OCI-LY1 (cell line): ENCODE data around the gene CNST.

Experiments
- H2AFZ ChIP-seq: fragments of 200-600 bp; sonication (generic), shearing (Covaris generic); 2 replicates; pipeline ENCODE4 v1.6.0; 2014; ENCODE audit warnings: antibody characterized with exemption, mild to moderate bottlenecking, low read length
- H3F3A ChIP-seq: fragments of 200-600 bp; sonication (generic), shearing (Covaris generic); 2 replicates; pipeline ENCODE4 v1.6.0; 2014; ENCODE audit warnings: mild to moderate bottlenecking, antibody characterized with exemption, low read length, moderate library complexity; ENCODE audit not compliant: insufficient read depth
- H3K27ac ChIP-seq: fragments of 200-600 bp; sonication (generic); 2 replicates; pipeline ENCODE4 v1.5.1; 2014; ENCODE audit warnings: low read length, mixed run types, mild to moderate bottlenecking, low read depth; ENCODE audit not compliant: poor library complexity, severe bottlenecking
- H3K27me3 ChIP-seq: fragments of 200-600 bp; sonication (generic); 2 replicates; pipeline ENCODE4 v1.6.0; 2014; ENCODE audit warnings: antibody characterized with exemption, mild to moderate bottlenecking, low read length, moderate library complexity; ENCODE audit not compliant: insufficient read depth
- H3K36me3 ChIP-seq: fragments of 200-600 bp; sonication (generic); 2 replicates; pipeline ENCODE4 v1.6.1; 2014; ENCODE audit warnings: mild to moderate bottlenecking, antibody characterized with exemption, low read length, moderate library complexity, mixed read lengths; ENCODE audit not compliant: insufficient read depth
- H3K4me1 ChIP-seq: fragments of 200-600 bp; sonication (generic); 2 replicates; pipeline ENCODE4 v1.5.1; 2014; ENCODE audit warnings: mild to moderate bottlenecking, low read length, moderate library complexity; ENCODE audit not compliant: insufficient read depth, severe bottlenecking
- H3K4me2 ChIP-seq: fragments of 200-600 bp; sonication (generic), shearing (Covaris generic); 2 replicates; pipeline ENCODE4 v1.6.1; 2014; ENCODE audit warnings: low read length
- H3K4me3 ChIP-seq: fragments of 200-600 bp; sonication (generic); 2 replicates; pipeline ENCODE4 v1.5.1; 2014; ENCODE audit warnings: low read length, low read depth, mild to moderate bottlenecking, mixed read lengths; ENCODE audit not compliant: poor library complexity, severe bottlenecking
- H3K79me2 ChIP-seq: fragments of 200-600 bp; shearing (Covaris generic); 2 replicates; pipeline ENCODE4 v1.6.1; 2016; ENCODE audit warnings: mixed run types, low read length, mixed read lengths; ENCODE audit not compliant: insufficient read depth
- H3K9ac ChIP-seq: fragments of 200-600 bp; sonication (generic), shearing (Covaris generic); 2 replicates; pipeline ENCODE4 v1.6.1; 2014; ENCODE audit warnings: mild to moderate bottlenecking, low read length, mixed read lengths
- H3K9me2 ChIP-seq: fragments of 200-600 bp; sonication (generic), shearing (Covaris generic); 2 replicates; pipeline ENCODE4 v1.6.1; 2014; ENCODE audit warnings: low read depth, mild to moderate bottlenecking, low read length, mixed read lengths
- H3K9me3 ChIP-seq: fragments of 200-600 bp; shearing (Covaris generic); 2 replicates; pipeline ENCODE4 v1.6.1; 2014; ENCODE audit warnings: low read length, mixed read lengths
- H4K20me1 ChIP-seq: fragments of 200-600 bp; sonication (generic), shearing (Covaris generic); 2 replicates; pipeline ENCODE4 v1.6.0; 2016; ENCODE audit warnings: mild to moderate bottlenecking, low read length; ENCODE audit not compliant: insufficient read depth
- CTCF ChIP-seq: fragments of 200-600 bp; sonication (generic), shearing (Covaris generic); IDR thresholded peaks from 2 replicates; pipeline ENCODE4 v1.5.1; 2017; ENCODE audit warnings: mild to moderate bottlenecking, antibody characterized with exemption, low read length, moderate library complexity, mixed read lengths
- EZH2 ChIP-seq: fragments of 200-600 bp; sonication (generic), shearing (Covaris generic); IDR thresholded peaks from 2 replicates; pipeline ENCODE4 v1.8.0; 2017; ENCODE audit warnings: borderline replicate concordance, mixed run types, mild to moderate bottlenecking, antibody characterized with exemption, low read length, moderate library complexity, mixed read lengths

Gene CNST

GRCh38 chr1:246651012-246651695 is 84.9 kb downstream of the CNST start:
- Histone ChIP-seq H2AFZ (no peak overlapping the region), H3K4me2 (peak overlapping the region; percentile 34), H4K20me1 (no peaks in the 10 kb centered on the region), H3K9me2 (no peaks in the 10 kb centered on the region), H3K79me2 (peaks cover 10% of the 10 kb centered on the region), H3K9ac (peak overlapping the region; percentile 10; the same call in 1 of the 2 replicates), H3K27ac (peak overlapping the region; percentile 68), H3K9me3 (no peaks in the 10 kb centered on the region), H3K4me1 (peaks cover 63% of the 10 kb centered on the region), H3F3A (no peaks in the 10 kb centered on the region), H3K27me3 (no peaks in the 10 kb centered on the region), H3K36me3 (peaks cover 22% of the 10 kb centered on the region; the same call in 1 of the 2 replicates), H3K4me3 (peak overlapping the region; percentile 35)
- TF ChIP-seq EZH2 (no peak), CTCF (no peak)

- TF ChIP-seq EZH2 (no peak), CTCF (no peak)
- Histone ChIP-seq H3K27me3 (no peaks in the 10 kb centered on the region), H3K79me2 (no peaks in the 10 kb centered on the region), H3K36me3 (peaks cover 31% of the 10 kb centered on the region; the same call in 1 of the 2 replicates), H3K4me1 (peaks cover 54% of the 10 kb centered on the region), H3K27ac (peak overlapping the region; percentile 84), H3K9me2 (no peaks in the 10 kb centered on the region), H2AFZ (no peak overlapping the region), H3K4me3 (peak overlapping the region; percentile 38), H4K20me1 (no peaks in the 10 kb centered on the region), H3K9ac (peak overlapping the region; percentile 31; the same call in 1 of the 2 replicates), H3K9me3 (no peaks in the 10 kb centered on the region), H3F3A (no peaks in the 10 kb centered on the region), H3K4me2 (peak overlapping the region; percentile 49)
These were observed 92.3 kb downstream of the CNST start for GRCh38 chr1:246658567-246658966.

- Histone ChIP-seq H3K9me3 (no peaks in the 10 kb centered on the region), H3K4me3 (peak overlapping the region; percentile 38), H3K9ac (peak overlapping the region; percentile 21; the same call in 1 of the 2 replicates), H3K79me2 (no peaks in the 10 kb centered on the region), H4K20me1 (no peaks in the 10 kb centered on the region), H3K9me2 (no peaks in the 10 kb centered on the region), H3K4me2 (peak overlapping the region; percentile 49), H3K4me1 (peaks cover 54% of the 10 kb centered on the region), H2AFZ (no peak overlapping the region), H3K36me3 (peaks cover 20% of the 10 kb centered on the region; the same call in 1 of the 2 replicates), H3K27me3 (no peaks in the 10 kb centered on the region), H3K27ac (peak overlapping the region; percentile 84), H3F3A (no peaks in the 10 kb centered on the region)
- TF ChIP-seq CTCF (no peak), EZH2 (no peak)
These were observed 93.4 kb downstream of the CNST start for GRCh38 chr1:246659594-246660140.
